ENCODE results near the gene EEA1. TPM values are rescaled to one million over a fixed set of nuclear protein-coding genes. Genes with fewer than 3 reads are reported as not detected.

Gene EEA1
- total RNA-seq, 1 experiment from 2014 or later: 35.7 TPM

- POLR2A ChIA-PET (ENCODE audit: low non-redundant PET): no interaction called here
- no peak overlapping the region for H3K4me3 ChIP-seq (ENCODE audit: low read depth, low read length, poor library complexity, severe bottlenecking)
- H3K9me3 ChIP-seq (ENCODE audit: low read depth, low read length, poor library complexity, severe bottlenecking): no peaks in the 10 kb centered on the region
- no peak overlapping the region for H3K27ac ChIP-seq (ENCODE audit: low read depth, low read length, poor library complexity, severe bottlenecking)
- no TSS peak for BruUV-seq (replicated peaks)
- no peaks in the 10 kb centered on the region for H3K4me1 ChIP-seq (ENCODE audit: insufficient read depth, low read length, poor library complexity, severe bottlenecking)
- H3K27me3 ChIP-seq (replicated peaks; ENCODE audit: insufficient read depth, low read depth, low read length, poor library complexity): no peaks in the 10 kb centered on the region
- H3K36me3 ChIP-seq (ENCODE audit: insufficient read depth, low read length, poor library complexity, severe bottlenecking): no peaks in the 10 kb centered on the region
- CTCF ChIA-PET: no interaction called here
- no peak for DNase-seq (ENCODE audit: low spot score)
- no peak for TF ChIP-seq EZH2 (IDR thresholded peaks at IDR 0.05; ENCODE audit: borderline replicate concordance, low read depth, low read length, poor library complexity, severe bottlenecking)
- TF ChIP-seq CTCF (conservative IDR thresholded peaks at IDR 0.05; ENCODE audit: low read depth, low read length): no peak
- intact Hi-C loops (cut with micrococcal nuclease; ENCODE audit: unreplicated experiment): no loop called here
Measured at GRCh38 chr12:92933606-92934005, 4.5 kb upstream of the EEA1 start.

- Histone ChIP-seq H3K27me3 (replicated peaks; ENCODE audit: insufficient read depth, low read depth, low read length, poor library complexity) (no peaks in the 10 kb centered on the region), H3K27ac (ENCODE audit: low read depth, low read length, poor library complexity, severe bottlenecking) (no peak overlapping the region), H3K4me1 (ENCODE audit: insufficient read depth, low read length, poor library complexity, severe bottlenecking) (peaks cover 16% of the 10 kb centered on the region), H3K36me3 (ENCODE audit: insufficient read depth, low read length, poor library complexity, severe bottlenecking) (no peaks in the 10 kb centered on the region), H3K9me3 (ENCODE audit: low read depth, low read length, poor library complexity, severe bottlenecking) (no peaks in the 10 kb centered on the region), H3K4me3 (ENCODE audit: low read depth, low read length, poor library complexity, severe bottlenecking) (peak overlapping the region; percentile 71)
- TF ChIP-seq CTCF (conservative IDR thresholded peaks at IDR 0.05; ENCODE audit: low read depth, low read length) (no peak), EZH2 (IDR thresholded peaks at IDR 0.05; ENCODE audit: borderline replicate concordance, low read depth, low read length, poor library complexity, severe bottlenecking) (no peak)
- ChIA-PET POLR2A (ENCODE audit: low non-redundant PET) (interaction anchor here (0.7 kb wide), 1 partner anchor 642 kb away, joined by 6 read pairs; the partner anchor contains the start of gene SOCS2), CTCF (no interaction called here)
- no TSS peak for BruUV-seq (replicated peaks)
- intact Hi-C loops (cut with micrococcal nuclease; ENCODE audit: unreplicated experiment): no loop called here
- DNase-seq (ENCODE audit: low spot score): no peak
Measured at GRCh38 chr12:92930421-92930820, 1.3 kb upstream of the EEA1 start.

- H3K27ac ChIP-seq (ENCODE audit: low read depth, low read length, poor library complexity, severe bottlenecking): peak overlapping the region; percentile 95
- H3K9me3 ChIP-seq (ENCODE audit: low read depth, low read length, poor library complexity, severe bottlenecking): no peaks in the 10 kb centered on the region
- H3K4me1 ChIP-seq (ENCODE audit: insufficient read depth, low read length, poor library complexity, severe bottlenecking): peaks cover 16% of the 10 kb centered on the region
- TSS peak; percentile 93 for BruUV-seq (replicated peaks)
- POLR2A ChIA-PET (ENCODE audit: low non-redundant PET): no interaction called here
- no peak for TF ChIP-seq EZH2 (IDR thresholded peaks at IDR 0.05; ENCODE audit: borderline replicate concordance, low read depth, low read length, poor library complexity, severe bottlenecking)
- no peak for TF ChIP-seq CTCF (conservative IDR thresholded peaks at IDR 0.05; ENCODE audit: low read depth, low read length)
- H3K27me3 ChIP-seq (replicated peaks; ENCODE audit: insufficient read depth, low read depth, low read length, poor library complexity): no peaks in the 10 kb centered on the region
- intact Hi-C loops (cut with micrococcal nuclease; ENCODE audit: unreplicated experiment): loop anchor here (5.0 kb wide), 2 partner anchors 143 to 208 kb away; no protein-coding TSS in a partner anchor
- peak overlapping the region; percentile 71 for H3K4me3 ChIP-seq (ENCODE audit: low read depth, low read length, poor library complexity, severe bottlenecking)
- CTCF ChIA-PET: interaction anchor here (1.0 kb wide), 1 partner anchor 58 kb away, joined by 3 read pairs; no protein-coding TSS in a partner anchor
- no peaks in the 10 kb centered on the region for H3K36me3 ChIP-seq (ENCODE audit: insufficient read depth, low read length, poor library complexity, severe bottlenecking)
- DNase-seq (ENCODE audit: low spot score): no peak
Measured at GRCh38 chr12:92929983-92930382, 888 bp upstream of the EEA1 start.

Data from A673 (cell line).